Raji (cell line): ENCODE results near the gene COG4.

ENCODE experiments used
- POLR2A ChIP-seq: IDR thresholded peaks from 2 replicates; pipeline ENCODE4 v1.6.1; 2011; ENCODE audit warnings: low read depth, low read length, control low read depth; ENCODE audit not compliant: insufficient read depth

The COG4 gene

DNA sequence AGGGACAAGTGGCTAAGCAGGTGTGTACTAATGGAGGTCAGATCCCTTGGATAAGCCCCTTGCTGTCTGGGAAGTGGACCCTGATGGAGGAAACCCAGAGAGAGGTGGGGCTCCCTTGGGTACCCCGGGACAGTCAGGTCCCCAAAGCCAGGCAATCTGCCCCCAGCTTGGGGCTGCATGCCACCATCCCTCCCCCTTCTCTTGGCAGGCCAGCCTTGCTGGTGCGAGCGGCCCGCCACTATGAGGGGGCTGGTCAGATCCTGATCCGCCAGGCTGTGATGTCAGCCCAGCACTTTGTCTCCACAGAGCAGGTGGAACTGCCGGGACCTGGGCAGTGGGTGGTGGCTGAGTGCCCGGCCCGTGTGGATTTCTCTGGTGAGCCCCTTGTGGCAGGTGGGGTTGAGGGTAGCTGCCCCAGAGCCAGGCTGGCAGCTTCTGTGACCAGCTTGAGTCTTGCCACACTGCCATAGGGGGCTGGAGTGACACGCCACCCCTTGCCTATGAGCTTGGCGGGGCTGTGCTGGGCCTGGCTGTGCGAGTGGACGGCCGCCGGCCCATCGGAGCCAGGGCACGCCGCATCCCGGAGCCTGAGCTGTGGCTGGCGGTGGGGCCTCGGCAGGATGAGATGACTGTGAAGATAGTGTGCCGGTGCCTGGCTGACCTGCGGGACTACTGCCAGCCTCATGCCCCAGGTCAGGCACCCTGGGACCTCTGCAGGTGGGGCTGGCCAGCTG is 48.9 kb downstream of the COG4 start:
- TF ChIP-seq POLR2A: no peak

- TF ChIP-seq POLR2A: no peak
Observed at GRCh38 chr16:70473446-70474319, 49.7 kb downstream of the COG4 start.

- TF ChIP-seq POLR2A: no peak
Observed at GRCh38 chr16:70472786-70473433, 50.4 kb downstream of the COG4 start.

GRCh38 chr16:70470927-70471341 is 52.4 kb downstream of the COG4 start:
- no peak for TF ChIP-seq POLR2A

- TF ChIP-seq POLR2A: no peak
Observed at GRCh38 chr16:70470141-70470926, 53.0 kb downstream of the COG4 start.

DNA sequence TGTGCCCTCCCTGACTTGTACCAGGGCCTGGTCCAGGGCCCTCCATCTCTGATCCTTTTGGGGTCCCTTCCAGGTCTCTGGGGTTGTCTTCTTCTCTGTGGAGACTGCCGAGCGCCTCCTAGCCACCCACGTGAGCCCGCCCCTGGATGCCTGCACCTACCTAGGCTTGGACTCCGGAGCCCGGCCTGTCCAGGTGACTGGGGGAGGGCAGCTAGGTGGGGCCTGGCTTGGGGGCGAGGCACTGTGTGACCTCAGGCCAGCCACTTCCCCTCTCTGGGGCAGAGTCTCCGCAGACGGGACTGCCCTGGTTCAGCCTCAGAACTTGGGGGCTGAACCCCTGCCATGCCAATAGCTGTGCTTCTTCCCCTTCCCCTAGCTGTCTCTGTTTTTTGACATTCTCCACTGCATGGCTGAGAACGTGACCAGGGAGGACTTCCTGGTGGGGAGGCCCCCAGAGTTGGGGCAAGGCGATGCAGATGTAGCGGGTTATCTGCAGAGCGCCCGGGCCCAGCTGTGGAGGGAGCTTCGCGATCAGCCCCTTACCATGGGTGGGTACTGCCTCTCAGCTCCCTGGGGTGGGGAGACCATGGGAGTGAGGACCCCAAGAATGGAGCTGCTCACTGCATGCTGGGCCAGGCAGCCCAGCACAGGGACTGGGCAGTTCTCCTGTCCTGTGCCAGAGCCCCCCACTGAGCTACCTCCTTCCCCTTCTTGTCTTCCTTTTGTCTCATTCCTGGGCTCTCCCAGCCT is 54.4 kb downstream of the COG4 start:
- TF ChIP-seq POLR2A: no peak

DNA sequence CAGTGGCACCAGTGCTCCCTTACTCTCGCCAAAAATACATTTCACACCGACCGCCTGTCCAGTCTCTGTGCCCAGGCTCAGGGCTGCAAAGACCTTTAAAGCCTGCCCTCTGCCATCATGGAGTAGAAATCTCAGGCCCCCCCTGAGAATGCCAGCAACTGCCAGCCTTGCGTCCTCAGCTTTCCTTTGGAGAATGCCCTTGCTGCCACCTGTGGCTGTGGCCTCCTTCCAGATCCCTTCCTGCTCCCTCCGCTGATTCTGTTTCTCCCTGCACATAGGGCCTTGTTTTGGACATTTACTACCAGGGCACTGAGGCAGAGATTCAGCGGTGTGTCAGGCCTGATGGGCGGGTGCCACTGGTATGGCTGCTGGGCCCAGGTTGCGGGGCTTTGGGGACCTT is 55.7 kb downstream of the COG4 start:
- TF ChIP-seq POLR2A: no peak

- no peak for TF ChIP-seq POLR2A
Observed at GRCh38 chr16:70467113-70467512, 56.2 kb downstream of the COG4 start.

DNA sequence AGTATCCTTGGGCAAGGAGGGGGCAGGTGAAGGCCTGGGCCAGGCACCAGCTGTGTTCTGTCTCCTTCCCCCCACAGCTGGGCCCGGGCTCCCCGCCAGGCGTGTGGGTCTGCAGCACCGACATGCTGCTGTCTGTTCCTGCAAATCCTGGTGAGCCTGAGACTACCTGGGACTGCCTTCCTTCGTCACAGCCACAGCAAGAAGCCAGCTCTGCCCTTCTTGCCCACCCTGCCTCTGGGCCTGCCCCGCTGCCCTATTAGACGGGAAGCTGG is 56.6 kb downstream of the COG4 start:
- TF ChIP-seq POLR2A: no peak

DNA sequence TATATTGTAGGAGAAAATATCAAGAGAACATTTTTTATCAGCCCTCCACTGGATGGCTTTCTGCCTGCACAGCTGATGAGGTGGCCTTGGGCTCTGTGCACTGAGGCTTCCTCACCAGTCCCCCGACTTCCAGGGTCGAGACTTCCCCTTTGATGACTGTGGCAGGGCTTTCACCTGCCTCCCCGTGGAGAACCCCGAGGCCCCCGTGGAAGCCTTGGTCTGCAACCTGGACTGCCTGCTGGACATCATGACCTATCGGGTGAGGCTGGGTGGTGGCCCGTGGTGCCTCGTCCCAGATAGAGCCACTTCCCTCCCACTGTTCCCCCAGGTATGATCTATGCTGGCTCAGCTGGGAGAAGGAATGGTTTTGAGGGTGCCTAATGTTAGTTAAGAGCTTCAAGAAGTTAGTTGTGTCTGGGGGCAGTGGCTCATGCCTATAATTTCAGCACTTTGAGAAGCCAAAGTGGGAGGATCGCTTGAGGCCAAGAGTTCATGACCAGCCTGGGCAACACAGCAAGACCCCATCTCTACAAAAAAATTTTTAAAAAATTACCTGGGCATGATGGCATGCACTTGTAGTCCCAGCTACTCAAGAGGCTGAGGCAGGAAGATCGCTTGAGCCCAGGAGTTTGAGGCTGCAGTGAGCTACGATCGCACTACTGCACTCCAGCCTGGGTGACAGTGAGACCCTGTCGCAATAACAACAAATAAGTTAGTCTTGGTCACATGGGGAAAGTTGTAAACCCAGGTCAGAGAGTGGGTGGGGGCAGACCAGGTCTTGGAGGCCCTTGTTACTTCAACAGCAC is 57.2 kb downstream of the COG4 start:
- no peak for TF ChIP-seq POLR2A

DNA sequence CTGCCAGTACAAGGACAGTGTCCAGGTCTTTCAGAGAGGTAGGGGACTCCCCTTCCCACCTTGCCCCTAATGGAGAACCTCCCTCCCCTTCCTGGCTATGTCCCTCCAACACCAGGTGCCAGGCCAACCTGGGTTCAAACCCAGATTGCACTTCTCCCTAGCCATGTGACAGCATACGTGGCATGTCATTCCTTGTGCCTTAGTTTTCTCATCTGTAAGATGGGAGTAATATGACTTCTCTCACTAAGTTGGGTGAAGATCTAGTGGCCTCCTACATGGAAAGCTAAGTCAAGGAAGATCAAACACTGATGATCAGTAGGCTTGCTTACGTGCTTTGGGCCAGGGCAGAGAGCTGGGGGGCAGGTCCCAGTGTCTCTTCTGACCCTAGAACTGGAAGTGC is 60.1 kb downstream of the COG4 start:
- no peak for TF ChIP-seq POLR2A

DNA sequence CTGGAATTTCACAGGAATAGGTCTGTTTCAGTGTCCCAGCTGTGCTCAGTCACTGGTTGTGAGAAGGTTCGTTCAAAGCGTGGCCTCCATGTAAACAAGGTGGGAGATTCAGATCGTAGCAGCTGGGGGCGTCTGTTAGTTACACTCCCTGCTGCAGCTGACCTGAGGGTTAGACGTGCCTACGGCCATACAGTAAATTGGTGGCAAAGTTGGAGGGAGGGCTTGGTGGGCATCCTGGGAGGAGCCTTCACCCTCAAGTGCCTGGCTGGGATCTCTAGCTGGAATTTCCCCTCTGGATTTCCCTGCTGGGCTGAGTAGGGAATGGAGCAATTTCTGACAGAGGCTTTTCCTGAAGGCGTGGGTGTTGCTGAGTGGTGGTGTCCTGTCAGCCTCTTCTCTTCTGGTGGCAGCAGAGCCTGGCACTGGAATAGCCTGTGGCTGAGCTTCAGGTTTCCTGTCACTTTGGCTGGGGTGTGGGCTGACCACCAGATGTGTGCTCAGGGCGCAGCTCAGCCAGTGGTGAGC is 62.6 kb downstream of the COG4 start:
- no peak for TF ChIP-seq POLR2A

DNA sequence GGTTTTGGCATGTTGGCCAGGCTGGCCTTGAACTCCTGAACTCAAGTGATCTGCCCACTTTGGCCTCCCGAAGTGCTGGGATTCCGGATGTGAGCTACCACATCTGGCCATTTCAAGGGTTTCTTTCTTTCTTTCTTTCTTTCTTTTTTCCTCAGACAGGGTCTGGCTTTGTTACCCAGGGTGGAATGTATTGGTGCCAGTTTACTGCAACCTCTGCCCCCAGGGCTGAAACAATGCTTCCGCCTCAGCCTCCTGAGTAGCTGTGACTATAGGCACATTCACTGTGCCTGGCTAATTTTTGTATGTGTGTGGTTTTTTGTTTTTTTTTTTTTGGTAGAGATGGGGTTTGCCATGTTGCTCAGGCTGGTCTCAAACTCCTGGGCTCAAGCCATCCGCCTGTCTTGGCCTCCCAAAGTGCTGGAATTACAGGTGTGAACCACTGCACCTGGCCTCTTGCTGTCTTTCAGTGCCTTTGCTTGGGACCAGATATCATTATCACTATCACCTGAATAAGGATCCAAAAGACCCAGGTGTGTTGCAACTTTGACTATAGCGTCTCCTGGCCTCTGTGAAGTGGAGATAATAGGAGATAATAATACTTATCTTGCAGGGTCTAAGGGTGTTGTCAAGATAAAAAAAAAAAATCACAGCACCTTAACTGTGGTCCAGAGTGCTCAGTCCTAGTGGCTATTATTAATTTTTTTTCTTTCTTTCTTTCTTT is 65.7 kb downstream of the COG4 start:
- no peak for TF ChIP-seq POLR2A
